Stimulated activated CD8-positive, alpha-beta memory T cell treated with anti-CD3 and anti-CD28 coated beads, Interleukin-4, amount 100 ng/mL, for 48 hours (primary cell): Measurements from ENCODE around the gene STAT1.

ENCODE experiments used
- DNase-seq: peaks from one replicate; pipeline ENCODE4 v3.0.0-alpha.2; 2020

The STAT1 gene

DNA sequence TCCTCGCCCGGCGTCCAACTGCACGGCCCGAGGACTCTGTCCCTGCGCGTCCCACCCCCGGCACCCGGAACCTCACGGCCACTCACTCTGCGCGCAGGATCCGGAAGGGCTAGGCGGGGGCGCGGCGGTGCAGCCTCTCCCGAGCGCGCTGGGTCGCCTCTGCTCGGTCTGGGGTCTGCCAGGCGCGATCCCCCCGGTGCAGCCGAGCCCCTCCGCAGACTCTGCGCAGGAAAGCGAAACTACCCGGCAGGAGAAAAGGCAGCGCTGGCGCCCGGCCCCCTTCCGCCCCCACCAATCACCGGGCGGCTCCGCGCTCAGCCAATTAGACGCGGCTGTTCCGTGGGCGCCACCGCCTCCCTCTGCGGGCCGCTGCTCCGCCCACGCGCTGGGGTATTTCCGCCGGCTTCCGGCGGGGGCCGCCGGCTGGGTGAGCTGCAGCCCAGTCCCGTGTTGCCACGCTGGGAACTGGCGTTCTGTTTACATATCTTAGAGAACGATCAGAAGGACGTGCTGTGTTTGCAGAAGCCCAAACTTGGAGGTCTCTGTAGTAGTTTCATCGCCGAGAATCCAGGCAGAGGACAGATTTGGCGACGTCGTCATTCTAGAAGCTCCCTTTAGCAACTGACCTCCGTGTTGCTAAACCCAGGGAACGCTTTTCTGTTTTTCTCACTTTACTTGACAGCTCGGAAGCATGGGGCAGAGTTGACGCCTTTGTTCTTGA, at the start of gene STAT1:
TSS of gene STAT1 (minus strand) at position 240 of the 721 bp plus-strand sequence. CDS start 4,168 bp downstream, outside the sequence.
- peak; percentile 98 for DNase-seq

- DNase-seq = no peak
Observed at GRCh38 chr2:191063584-191063983, 49.6 kb upstream of the STAT1 start.

GRCh38 chr2:191061381-191061980, 47.5 kb upstream of the STAT1 start:
- DNase-seq = no peak

DNA sequence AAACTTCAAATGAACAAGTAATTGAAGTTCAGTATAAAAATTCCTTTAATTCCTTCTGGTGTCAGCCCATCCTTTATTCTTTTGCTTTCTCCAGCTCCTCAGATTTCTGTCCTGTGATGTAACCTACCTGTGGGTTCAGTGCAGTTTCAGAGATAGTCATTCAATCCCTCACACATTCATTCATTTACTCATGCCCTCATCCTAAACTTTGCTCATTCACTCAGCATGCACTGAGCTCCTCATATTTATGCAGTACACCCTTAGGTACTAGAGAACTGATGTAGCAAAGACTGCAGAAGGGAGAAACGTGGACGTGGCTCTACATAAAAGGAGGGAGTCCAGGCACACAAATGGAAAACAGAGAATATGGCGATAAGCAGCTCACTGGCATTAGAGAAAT, 45.3 kb upstream of the STAT1 start:
- DNase-seq = no peak

DNA sequence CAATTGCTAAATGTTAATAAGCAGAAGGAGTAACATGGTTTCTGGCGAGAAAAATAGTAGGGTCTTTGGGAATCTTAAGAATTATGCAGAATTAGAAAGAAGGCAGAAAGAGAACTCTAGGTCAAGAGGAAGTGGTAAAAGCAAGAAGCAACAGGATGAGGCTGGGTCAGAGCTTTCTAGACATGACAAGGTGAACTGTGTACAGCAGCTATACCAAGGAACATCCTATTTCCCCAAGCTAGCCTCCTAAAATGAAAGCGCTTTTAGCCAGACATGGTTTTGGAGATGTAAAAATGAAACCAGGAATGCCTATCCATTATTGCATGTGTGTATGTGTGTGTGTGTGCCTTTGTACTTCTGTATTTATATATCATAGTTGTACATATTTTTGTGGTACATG, 42.3 kb upstream of the STAT1 start:
- no peak for DNase-seq

DNA sequence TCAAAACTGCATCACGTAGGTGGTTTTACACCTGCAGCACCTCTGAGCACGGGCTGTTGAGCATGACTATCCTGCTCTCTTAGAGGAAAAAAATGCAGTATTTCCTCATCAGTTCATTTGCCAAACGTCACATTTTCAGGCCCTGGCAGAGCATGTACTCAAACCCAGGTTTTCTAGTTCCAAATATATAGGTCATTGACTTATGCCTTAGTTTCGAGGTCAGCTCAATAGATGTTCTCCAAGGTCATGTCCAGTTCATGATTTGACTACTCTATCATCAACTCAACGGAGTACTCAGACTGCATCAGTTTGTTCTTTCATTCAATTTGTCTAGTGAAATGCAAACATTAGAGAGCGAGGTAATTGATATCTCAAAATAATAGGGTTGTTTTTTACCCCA, 39.3 kb upstream of the STAT1 start:
- DNase-seq = no peak

GRCh38 chr2:191051825-191052778, 38.1 kb upstream of the STAT1 start:
- no peak for DNase-seq

DNA sequence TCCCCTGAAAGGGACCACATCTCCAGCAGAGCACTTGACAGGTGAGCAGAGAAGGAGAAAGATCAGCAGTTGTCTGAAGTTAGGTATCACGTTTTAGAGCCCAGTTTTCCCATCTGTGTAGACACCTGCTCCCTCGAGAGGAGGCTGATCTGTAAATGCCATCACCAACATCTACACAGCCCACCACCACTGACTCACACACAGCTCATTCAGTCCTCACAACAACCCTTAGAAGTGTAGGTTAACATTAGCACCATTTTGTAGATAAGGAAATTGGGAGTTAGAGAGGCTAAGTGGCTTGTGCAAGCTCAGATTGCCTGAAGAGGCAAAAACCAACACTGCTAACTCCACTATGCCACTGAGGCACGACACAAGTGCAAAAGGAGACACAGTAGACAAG, 37.2 kb upstream of the STAT1 start:
- DNase-seq = no peak

DNA sequence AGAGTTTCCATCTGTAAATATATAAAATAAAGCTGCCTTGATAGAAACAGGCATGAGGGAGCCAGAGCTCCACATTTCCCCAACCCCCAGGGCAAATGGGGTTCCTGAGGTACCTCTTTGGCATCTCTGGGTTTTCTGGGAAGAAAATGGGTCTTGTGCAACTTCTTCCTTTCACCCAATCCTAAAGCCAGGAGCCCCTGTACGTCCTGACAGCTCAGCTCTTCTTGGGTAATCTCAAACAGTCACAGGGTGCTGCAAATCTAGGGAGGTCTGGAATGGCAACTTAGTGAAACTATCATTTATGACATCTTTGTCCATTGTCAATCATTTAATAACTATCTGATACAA, 36.6 kb upstream of the STAT1 start:
- DNase-seq = no peak

- no peak for DNase-seq
Observed at GRCh38 chr2:191049728-191050639, 36.0 kb upstream of the STAT1 start.

DNA sequence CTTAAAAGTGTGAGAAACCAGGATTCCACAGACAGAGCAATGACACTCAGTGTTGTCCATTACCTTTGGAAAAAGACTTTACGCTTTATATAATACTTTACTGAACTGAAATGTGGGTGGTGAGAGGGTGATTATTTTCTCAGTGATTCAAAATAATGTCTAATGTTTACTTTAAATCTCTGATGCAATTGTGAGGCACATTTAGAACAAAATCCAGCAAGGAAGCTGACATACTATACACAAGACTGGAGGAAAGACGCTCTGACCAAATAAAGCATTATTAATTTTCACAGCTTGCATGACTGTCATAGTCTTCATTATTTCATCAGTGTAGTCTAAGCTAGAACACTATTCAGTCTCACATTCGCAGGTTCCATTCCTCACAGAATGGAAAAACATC, 34.1 kb upstream of the STAT1 start:
- DNase-seq = no peak

DNA sequence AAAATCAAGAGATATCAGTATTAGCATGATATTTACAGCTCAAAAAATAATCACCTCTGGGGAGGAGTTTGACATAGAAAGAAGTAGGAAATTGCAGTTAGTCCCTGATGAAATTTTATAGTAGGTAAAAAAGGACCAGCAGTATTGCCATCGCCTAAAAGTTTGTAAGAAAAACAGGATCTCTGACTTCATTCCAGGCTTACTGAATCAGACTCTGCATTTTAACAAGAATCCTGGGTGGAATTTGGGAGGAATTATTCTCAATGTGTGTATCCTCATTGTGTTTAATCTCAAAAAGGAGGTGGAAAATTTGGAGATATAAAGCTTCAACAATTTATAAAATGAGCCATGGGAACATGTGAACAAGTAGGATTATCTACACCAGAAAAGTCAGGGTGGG, 31.2 kb upstream of the STAT1 start:
- DNase-seq = no peak

- no peak for DNase-seq
Observed at GRCh38 chr2:191043438-191043837, 29.5 kb upstream of the STAT1 start.

- no peak for DNase-seq
Observed at GRCh38 chr2:191041418-191042161, 27.6 kb upstream of the STAT1 start.

- DNase-seq = no peak
Observed at GRCh38 chr2:191039616-191040015, 25.6 kb upstream of the STAT1 start.

DNA sequence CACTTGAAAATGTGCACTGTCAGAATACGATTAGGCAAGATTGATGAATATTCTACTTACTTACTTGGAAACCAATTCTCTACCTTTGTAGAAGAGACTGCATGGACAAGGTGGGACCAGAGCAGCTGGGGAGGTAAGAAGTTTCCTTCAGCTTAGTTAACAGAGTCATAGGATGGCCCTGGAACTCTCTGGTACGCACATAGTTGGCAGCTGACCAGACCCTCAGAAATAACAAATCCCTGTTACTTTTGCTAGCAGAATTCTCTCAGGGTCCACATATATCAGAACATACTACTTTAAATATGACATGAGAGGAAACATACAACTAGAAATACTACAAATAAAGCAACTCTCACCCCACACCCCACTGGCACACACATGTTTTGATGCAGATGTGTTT, 24.8 kb upstream of the STAT1 start:
- no peak for DNase-seq

DNA sequence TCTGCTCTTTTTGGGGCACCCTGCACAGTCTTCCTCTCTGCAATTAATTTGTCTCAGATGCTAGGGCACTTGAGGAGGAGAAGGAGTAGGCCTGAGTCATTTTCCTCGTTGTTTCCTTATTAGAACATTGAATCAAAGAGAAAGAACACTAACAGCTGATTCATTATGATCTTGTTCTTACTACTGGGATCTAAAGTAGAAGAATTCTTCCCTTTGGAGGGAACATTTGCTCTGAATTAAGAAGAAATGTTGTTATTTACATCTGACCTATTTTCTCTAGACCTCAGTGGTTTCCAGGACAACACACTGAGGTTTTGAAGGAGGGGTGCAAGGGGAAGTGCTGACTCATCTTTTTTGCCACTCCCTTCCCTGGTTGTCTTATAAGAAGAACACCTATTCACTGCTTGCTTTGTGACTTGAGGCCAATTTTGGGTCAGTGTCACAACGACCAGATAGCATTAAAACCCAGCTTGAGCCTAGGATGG, 24.3 kb upstream of the STAT1 start:
- DNase-seq = no peak

DNA sequence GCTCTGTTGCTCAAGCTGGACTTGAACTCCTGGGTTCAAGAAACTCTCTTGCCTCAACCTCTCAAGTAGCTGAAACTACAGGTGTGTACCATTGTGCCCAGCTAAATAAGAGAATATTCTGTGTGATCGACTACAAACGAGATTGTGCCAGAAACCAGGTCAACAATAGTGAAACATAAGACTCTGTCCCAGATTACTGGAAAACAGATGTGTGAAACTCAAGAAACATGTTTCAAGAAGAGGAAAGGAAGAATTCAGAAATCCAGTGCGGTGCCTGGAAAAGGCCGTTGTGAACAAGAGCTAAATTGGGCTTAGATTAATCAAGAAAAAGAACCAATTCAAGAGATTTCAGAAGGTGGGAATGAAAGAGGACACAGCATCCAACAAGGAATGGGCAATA, 23.4 kb upstream of the STAT1 start:
- DNase-seq = no peak

GRCh38 chr2:191036363-191036762, 22.4 kb upstream of the STAT1 start:
- DNase-seq = no peak

DNA sequence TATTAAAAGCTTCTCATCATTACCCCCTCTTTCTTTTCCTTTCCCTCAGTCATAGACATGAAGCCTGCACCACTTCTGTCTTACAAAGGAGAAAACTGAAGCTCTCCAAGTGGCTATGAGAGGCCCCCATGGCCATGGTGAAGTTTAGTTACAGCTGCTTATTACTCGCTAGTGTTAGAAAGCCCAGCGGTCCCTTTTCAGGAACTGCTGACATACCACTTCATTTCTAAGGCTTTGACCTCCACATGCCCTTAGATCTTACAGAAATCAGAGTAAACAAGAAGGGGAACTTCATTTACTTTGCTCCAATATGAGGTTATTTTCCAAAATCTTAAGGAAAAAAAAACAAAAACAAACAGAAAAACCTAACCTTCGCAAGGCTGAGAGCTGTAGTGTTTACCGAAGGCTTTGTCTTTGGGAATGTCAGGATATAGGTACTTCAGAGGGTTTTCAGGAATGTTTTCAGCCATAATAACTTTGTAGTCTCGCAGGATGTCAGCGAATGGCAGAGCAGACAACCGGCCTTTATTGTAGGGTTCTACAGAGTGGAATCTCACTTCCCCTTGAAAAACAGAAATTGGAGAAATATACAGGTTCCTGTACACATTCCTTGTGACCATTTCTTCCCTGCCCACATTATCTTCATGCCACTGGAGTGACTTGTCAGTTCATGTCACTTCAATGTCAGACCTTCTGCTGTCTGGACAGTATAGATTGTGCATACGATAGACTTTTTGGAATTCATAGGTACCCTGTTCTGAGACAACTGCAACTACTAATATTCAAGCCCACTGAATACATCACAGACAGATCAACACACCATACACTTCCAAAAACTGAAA, 18.8 kb upstream of the STAT1 start:
- DNase-seq = no peak

- no peak for DNase-seq
Observed at GRCh38 chr2:191031256-191031655, 17.3 kb upstream of the STAT1 start.
